NCI-H187 treated with DMSO at 0.1 percent for 48 hours (cell line): ENCODE measurements around the gene YRDC.
A peak's percentile ranks its signal among the peaks of the same experiment; 100 is the strongest.

ENCODE experiments used
- DNase-seq: peaks from one replicate; lab custom pipeline; 2025; lab: John Stamatoyannopoulos, UW

Gene YRDC

DNA sequence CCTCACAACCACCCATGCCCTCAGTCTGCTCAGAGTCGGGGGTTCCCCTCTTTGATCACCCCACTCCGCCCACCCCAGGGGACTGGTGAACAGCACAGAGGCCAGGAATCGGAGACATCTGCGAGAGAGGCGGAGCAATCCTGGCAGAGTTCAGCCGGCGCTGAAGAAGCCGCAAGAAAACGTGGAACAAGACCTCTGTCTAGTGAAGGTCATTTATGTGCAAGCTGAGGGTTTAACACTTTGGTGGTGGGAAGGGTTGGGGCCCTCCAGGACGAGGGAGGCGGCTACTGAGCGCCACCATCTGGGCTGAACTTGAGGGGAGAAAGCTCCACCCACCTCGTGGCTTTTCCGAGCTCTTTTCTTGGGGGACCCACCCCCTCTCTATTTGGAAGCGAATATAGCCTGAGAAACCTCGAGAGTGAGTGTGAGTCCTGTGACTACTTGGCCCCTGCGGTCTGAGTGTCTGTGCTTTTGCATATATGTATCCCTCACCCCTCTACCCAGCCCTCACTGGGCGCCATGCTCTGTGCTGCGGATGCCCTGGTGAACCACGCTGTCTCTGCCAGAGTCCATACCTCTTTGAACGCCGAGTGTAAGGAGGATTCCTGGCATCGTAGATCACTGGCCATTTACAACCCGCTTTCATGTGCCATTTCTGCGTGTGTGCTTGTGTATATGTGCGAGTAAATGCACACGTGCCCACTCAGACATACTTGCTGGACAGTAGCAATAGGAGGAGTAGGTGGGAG is 41.9 kb downstream of the YRDC start:
- DNase-seq = no peak

DNA sequence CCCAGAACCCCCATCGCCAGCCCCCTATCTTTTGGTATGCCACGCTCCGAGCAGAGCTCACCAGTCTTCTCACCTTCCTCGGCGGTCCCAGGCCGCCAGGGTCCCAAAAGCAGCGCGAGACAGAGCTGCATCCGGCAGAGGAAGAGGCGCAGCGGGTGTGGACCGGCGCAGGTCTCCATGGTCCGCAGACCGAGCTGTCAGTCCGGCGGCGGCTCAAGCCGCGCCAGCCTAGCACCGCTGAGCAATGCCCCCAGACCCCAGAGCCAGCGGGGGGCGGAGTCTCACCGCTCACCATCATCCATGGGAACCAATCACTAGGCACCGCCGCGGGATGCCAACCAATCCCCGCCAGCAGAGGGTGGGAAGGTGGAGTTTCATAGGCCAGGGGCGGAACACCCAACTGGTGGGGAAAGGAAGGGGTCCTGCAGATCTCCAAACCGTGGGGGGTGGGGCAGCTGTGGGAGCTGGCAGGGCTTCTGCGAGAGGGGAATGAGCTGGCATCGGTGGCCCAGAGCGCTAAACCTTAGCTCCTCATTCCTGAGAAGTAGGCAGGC is 43.0 kb downstream of the YRDC start, which contains the start of gene EPHA10:
Gene EPHA10 (minus strand): TSS at position 233 of the 554 bp plus-strand sequence. CDS start 54 bp downstream, at position 179.
- peak; percentile 9 for DNase-seq

DNA sequence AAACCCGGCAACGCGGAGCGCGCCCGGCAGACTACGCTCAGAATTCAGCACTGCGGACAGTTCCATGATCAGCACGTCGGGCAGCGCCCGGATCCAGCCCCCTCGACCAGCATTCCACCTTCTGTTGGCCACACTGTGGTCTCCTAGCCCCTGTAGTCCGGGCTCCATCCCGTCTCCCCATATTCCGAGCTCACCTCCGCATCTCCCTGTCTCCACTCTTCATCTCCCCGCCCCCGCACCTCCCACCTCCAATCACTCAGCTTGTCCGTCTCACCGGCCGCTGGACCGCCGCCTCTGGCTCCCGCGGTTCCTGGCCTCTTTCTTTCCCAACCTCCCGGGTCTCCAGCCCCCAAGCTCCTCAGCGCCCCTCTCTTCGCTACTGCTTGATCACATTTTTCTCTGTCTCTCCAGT is 43.6 kb downstream of the YRDC start:
- DNase-seq = no peak

DNA sequence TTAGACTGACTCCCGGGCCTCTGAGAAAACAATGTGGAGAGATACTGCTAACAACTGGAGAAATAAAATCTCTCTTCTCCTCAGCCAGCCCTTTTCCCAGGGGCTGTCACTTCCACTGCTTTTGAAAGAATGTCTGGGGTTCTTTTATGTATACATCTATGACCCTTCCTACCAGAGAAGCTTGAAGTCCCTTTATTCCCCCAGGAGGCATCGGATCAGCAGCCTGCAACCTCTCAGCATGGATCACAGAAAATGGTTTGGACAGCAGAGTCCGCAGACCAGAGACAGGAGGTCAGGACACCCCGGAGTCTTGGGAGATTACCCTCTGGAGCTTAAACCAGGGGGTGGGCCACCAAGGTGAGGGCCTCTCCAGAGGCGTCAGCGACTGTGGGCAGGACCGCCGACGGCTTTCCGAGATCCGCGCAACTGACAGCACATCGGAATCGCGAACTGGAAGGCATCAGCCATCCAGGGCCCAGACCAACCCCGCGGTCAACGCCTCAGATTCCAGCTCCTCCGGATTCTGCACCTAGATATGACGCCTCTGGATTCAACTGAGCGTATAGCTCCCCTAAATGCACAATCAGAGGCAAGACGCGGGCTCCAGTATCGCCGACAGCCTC is 44.1 kb downstream of the YRDC start:
- DNase-seq = no peak

DNA sequence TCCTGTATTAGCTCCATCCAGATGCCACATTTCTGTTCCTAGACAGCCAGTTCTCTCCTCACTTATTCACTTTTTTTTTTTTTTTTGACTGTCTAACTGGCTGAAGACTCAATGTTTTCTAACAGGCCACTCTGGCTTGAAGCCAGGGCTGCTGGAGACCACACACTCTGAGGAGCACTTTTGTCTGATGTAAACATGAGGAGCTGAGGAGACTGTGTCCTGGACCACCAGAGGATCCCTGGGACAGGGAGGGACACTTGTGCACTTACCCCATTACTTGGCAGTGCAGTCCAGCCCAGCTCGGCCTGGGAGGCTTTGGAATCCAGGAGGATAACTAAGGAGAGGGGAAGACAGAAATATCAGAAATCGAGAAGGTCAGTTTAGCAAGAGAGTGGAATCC is 45.5 kb downstream of the YRDC start:
- DNase-seq = no peak

DNA sequence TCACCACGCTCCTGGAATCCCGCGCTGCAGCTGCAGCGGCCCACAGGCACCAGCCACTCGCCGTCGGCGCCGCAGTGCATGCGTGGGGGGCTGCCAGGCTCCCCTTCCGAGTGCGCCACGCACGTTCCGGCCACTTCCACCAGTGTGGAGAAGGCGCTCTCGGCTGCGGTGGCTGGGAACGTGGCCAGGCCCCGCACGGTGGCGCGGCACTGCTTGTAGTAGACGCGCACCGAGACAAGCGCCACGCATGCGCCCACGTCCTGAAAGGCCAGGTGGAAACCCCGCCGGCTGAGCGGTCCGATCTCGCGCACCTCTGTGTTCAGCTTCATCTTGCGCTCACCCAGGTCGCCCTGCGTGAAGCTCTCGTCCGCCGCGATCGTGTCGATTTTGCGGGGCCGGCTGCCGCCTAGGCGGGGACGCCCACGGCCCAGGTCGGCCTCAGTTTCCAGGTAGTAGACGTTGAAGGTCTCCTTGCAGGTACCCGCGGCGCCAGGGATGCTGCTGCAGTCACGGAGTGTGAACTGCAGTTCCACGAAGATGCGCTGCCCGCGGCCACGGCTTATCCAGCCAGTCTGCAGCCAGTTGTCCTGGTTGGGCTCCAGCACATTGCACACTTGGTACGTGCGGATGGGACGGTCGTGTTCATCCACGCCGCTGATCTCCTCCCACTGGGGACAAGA is 46.5 kb downstream of the YRDC start:
- no peak for DNase-seq

DNA sequence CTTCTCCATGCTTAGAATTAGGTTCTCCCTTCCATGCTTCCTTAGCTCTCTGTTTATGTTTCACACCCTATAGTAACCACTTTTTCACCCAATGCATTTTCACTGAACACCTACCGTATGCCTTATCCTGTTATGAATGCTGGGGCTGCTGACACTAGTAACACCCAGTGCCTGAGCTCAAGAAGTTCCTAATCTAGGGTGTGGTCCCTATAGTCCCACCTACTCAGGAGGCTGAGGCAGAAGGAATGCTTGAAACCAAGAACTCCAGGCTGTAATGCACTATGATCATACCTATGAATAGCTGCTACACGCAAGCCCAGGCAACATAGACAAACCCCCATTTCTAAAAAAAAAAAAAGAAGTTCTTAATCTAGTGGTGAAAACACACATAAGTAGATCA is 48.6 kb downstream of the YRDC start:
- no peak for DNase-seq

DNA sequence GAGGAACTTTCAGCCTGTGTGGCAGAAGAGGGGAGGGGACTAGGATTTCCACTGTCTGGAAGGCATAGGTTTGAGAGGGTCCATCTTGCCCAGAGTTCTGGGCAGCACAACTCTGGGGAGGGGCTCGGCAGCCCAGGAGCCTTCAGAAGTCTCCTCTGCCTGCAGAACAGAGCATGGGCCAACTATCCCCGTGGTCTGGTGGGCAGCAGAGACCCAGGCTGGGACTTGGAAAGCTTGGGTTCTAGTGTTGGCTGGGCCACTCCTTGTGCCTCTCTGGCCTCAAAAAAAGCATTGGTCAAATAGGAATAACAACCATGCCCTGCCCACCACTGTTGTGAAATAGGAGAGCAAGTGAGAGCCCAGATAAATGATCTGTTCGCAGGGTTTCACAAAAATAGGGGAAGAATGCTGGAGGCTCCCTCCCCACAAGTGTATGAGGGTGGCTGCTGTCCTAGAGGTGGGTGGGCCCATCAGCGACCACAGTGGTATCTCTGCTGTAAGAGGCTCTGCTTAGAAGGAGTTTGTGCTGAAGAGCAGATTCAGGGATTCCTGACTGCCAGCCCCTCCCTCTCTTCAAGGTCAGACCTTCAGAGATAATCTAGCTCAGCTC is 52.0 kb downstream of the YRDC start:
- no peak for DNase-seq

DNA sequence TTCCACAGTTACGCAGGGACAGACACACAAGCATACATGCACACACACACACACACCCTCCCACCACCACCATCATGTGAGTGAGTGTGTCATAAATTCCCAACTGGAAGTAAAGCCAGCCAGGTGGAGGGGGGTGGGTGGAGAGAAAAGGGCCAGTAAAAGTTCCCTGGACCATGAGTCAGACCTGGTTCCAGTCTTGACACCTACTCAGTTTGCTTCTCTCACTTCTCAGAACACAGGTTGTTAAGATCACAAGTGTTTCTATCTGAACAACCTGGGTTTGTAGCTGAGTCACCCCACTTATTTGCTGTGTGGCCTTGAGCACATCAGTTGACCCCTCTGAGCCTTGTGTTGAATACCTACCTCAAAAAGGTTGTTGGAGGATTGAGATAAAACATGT is 52.7 kb downstream of the YRDC start:
- DNase-seq = no peak

DNA sequence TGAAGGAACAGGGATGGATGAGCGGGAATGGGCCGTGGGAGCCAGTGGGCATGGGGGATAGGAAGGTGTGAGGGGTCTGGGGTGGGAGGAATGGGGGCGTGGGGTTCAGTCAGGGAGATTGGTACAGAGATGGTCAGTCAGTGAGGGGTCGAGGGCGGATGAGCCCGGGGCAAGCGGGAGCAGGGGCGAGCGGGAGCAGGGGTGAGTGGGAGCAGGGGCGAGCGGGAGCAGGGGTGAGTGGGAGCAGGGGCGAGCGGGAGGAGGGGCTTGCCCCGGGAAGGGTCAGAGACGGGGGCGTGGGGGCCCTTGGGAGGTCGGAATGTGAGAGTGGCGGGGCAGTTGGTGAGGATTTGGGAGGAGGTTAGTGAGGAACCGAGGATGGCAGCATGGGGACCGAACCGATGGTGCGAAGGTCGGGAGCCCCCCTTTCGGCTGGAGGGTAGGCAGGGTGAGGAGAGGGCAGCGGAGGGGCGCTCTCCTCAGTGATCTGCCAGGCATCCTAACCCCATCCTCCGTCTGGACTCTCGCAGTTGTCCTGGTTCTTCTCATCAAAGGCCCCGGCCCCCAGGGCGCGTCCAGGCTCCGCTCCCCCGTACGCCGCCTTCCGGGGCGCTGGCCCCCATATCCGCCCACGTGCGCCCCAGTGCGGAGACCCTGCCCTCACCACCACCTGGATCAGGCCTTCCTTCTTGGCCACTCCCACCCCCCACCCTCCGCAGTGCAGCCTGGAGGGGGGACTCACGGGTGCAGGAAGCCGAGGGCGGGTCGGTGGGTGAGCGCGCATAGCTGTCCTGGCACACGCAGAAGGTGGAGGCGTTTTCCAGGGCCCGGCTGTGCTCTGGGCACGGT is 54.3 kb downstream of the YRDC start:
- DNase-seq = no peak
